Ovary (tissue), 9 donors: Measurements from ENCODE around the gene MBD3. TPM values are rescaled to one million over a fixed set of nuclear protein-coding genes. Genes with fewer than 3 reads are reported as not detected.

Experiments used
- DNase-seq, 5 donors: peaks; one replicate each; pipeline ENCODE4 v3.0.0-alpha.2; 2019 to 2020
- H3K27ac ChIP-seq, 2 donors: fragments of 200-600 bp; one replicate each; pipeline versions ENCODE4 v1.5.1 to v1.8.0; 2019 to 2022
- H3K27me3 ChIP-seq: fragments of 200-600 bp; one replicate; pipeline ENCODE4 v1.8.0; 2022
- H3K36me3 ChIP-seq: fragments of 200-600 bp; sonication (generic); one replicate; pipeline ENCODE4 v1.5.1; 2019
- H3K4me1 ChIP-seq: one replicate; pipeline ENCODE4 v1.8.1; 2013; ENCODE audit warnings: mild to moderate bottlenecking, moderate library complexity; ENCODE audit not compliant: insufficient read depth
- H3K4me3 ChIP-seq: fragments of 200-600 bp; sonication (generic); one replicate; pipeline ENCODE4 v1.5.1; 2017
- H3K9me3 ChIP-seq, 2 donors: fragments of 200-600 bp in 1 of 2; sonication (generic) in 1 of 2; one replicate each; pipeline versions ENCODE4 v1.5.1 to v1.8.1; 2013 to 2019; ENCODE audit warnings: mild to moderate bottlenecking in 1 of 2, moderate library complexity in 1 of 2
- CTCF ChIP-seq, 3 donors: fragments of 450-650 bp in 2 of 3; fragments of 200-600 bp in 1 of 3; IDR thresholded peaks; one replicate each; pipeline versions ENCODE4 v1.5.1 to v1.8.0; 2016 to 2022; ENCODE audit warnings: antibody characterized with exemption in 3 of 3, mild to moderate bottlenecking in 1 of 3
- EP300 ChIP-seq: sonication (generic); formaldehyde crosslinking; IDR thresholded peaks from one replicate; pipeline ENCODE4 v1.6.1; 2017; ENCODE audit warnings: antibody characterized with exemption
- POLR2A ChIP-seq: fragments of 450-650 bp; IDR thresholded peaks from one replicate; pipeline ENCODE4 v1.6.1; 2017; ENCODE audit warnings: antibody characterized with exemption, mild to moderate bottlenecking, moderate library complexity
- WGBS, 3 donors: extraction: QIAGEN DNeasy Blood & Tissue Kit in 1 of 3; methylation state at CpG; one replicate each; pipeline versions ENCODE4 v1.1.5 to v1.1.7; 2013 to 2017; 5-methylcytosine and 5-hydroxymethylcytosine counted together
- intact Hi-C, 4 donors: fragments of 100-400 bp; cut with DNase I; formaldehyde crosslinking; loops; one replicate each; pipeline versions ENCODE4 v1.11.0 to v1.15.1; 2022 to 2023
- polyA plus RNA-seq, 2 donors: library from polyadenylated mRNA; stranded (reverse); fragments of 200-250 nt in 1 of 2; fragments of 350-450 nt in 1 of 2; fragmentation: Illumina TruSeq in 1 of 2; extraction: RNeasy Lipid Tissue Mini Kit (QIAGEN cat#74804) in 1 of 2; gene quantifications; one replicate each; pipeline ENCODE4 v1.2.3, GENCODE V29; 2013 to 2014
- total RNA-seq, 7 donors: library from RNA; depleted of rRNA in 2 of 7; stranded (reverse); fragments of >200 nt in 2 of 7; fragmentation: NEBNext Ultra II Directional in 3 of 7; extraction: Animal tissue kit (Norgen Biotek cat#: 25700) in 3 of 7; gene quantifications; one replicate each; pipeline versions ENCODE4 v1.1.0 to v1.2.4, GENCODE V29; 2016 to 2023
- donor health status: DM: no; HTN: no; CAD: no; lungs with moderate emphysema.
- donor health status: DM: no; HTN: no; CAD: no.
- donor health status: Bipolar disorder and iron deficiency.
- donor health status: DM: yes; HTN: yes; CAD: no.
- donor health status: DM: no; HTN: no; CAD: no.
- donor health status: DM: yes; HTN: yes; CAD: no.

Gene MBD3
- total and polyA plus RNA-seq, 9 donors: 2.1 to 94.7 (median 74.3) TPM

DNA sequence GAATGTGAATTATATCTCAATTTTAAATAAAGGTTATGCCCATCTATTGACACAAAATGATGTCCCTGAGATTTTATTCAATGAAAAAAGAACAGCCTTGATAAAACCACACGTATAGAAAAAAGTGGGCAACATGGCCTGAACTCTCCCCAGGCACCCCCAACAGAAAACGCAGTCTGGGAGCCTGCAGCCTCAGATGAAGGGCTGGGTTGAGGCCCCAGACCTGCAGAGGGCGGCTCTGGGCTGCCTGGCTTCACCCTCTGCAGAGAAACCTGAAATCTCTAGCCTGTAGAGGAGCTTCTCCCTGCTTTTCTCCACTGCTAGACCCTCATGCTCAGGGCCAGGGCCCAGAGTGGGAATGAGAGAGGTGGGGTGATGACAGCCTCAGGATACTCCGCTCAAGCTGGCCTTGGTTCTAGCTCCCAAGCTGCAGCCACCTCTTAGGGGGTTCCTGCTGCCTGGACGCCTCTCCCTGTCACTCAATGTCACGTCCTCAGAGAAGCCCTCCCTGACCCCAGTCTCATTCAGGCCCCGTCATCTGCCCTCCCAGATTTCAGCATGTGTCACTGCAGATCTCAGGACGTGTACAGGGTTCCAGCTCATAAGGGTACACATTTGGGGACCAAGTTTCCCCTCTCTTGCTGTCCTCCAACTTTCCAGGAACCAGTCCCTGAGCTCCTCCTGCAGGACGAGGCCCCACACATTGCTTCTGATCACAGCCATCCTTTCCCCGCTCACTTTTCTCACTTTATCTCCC is 1.8 kb downstream of the MBD3 start:
- Histone ChIP-seq H3K4me3 (no peak overlapping the region), H3K27ac (no peak overlapping the region), H3K4me1 (peaks cover 7% of the 10 kb centered on the region), H3K36me3 (no peaks in the 10 kb centered on the region), H3K27me3 (no peaks in the 10 kb centered on the region), H3K9me3 (no peaks in the 10 kb centered on the region)
- TF ChIP-seq POLR2A (no peak), CTCF (IDR thresholded peaks at IDR 0.05) (no peak), EP300 (no peak)
- intact Hi-C loops: no loop called here
- WGBS, 3 donors: 28 to 32% (median 31%) methylated on average over 10 of the region's 10 CpGs
- no peak for DNase-seq

GRCh38 chr19:1587872-1588271 is 4.8 kb downstream of the MBD3 start:
- Histone ChIP-seq H3K27me3 (no peaks in the 10 kb centered on the region), H3K36me3 (no peaks in the 10 kb centered on the region), H3K9me3 (no peaks in the 10 kb centered on the region), H3K27ac (no peak overlapping the region), H3K4me1 (peaks cover 7% of the 10 kb centered on the region), H3K4me3 (no peak overlapping the region)
- DNase-seq: no peak
- intact Hi-C loops: no loop called here
- 50 to 63% (median 56%) methylated on average over 9 of the region's 9 CpGs for WGBS, 3 donors
- TF ChIP-seq EP300: no peak
- no peak for TF ChIP-seq POLR2A
- TF ChIP-seq CTCF (IDR thresholded peaks at IDR 0.05): no peak

GRCh38 chr19:1585243-1585580 is 7.5 kb downstream of the MBD3 start:
- Histone ChIP-seq H3K4me3 (no peak overlapping the region), H3K4me1 (no peaks in the 10 kb centered on the region), H3K9me3 (no peaks in the 10 kb centered on the region), H3K27ac (no peak overlapping the region), H3K27me3 (no peaks in the 10 kb centered on the region), H3K36me3 (no peaks in the 10 kb centered on the region)
- intact Hi-C loops: no loop called here
- no peak for DNase-seq
- TF ChIP-seq EP300: no peak
- no peak for TF ChIP-seq CTCF (IDR thresholded peaks at IDR 0.05)
- no peak for TF ChIP-seq POLR2A
- 86 to 90% (median 86%) methylated on average over 11 to 13 of the region's 13 CpGs for WGBS, 3 donors

GRCh38 chr19:1584500-1585242 is 8.0 kb downstream of the MBD3 start:
- intact Hi-C loops: no loop called here
- Histone ChIP-seq H3K9me3 (no peaks in the 10 kb centered on the region), H3K27me3 (no peaks in the 10 kb centered on the region), H3K4me3 (no peak overlapping the region), H3K27ac (no peak overlapping the region), H3K4me1 (no peaks in the 10 kb centered on the region), H3K36me3 (no peaks in the 10 kb centered on the region)
- TF ChIP-seq POLR2A: no peak
- no peak for TF ChIP-seq EP300
- no peak for TF ChIP-seq CTCF (IDR thresholded peaks at IDR 0.05)
- 80 to 88% (median 86%) methylated on average over 84 to 87 of the region's 87 CpGs for WGBS, 3 donors
- no peak for DNase-seq
